PC-9 (cell line): ENCODE data around the gene BET1L. TPM values are rescaled to one million over a fixed set of nuclear protein-coding genes. Genes with fewer than 3 reads are reported as not detected.

Source experiments
- BruUV-seq: library from RNA; stranded (reverse); fragments of 400-500 nt; replicated peaks from 2 replicates; lab custom pipeline; 2021; lab: Mats Ljungman, UMichigan
- CTCF ChIA-PET: fragments of 300-600 bp; sonication (Branson Sonifier 250); formaldehyde crosslinking; loops from one replicate; lab custom pipeline; 2022; ENCODE audit warnings: antibody characterized with exemption; lab: Charles Lee
- POLR2A ChIA-PET: fragments of 300-600 bp; sonication (Branson Sonifier 250); formaldehyde crosslinking; loops from one replicate; lab custom pipeline; 2022; ENCODE audit warnings: antibody characterized with exemption; ENCODE audit not compliant: unreplicated experiment; lab: Charles Lee
- DNase-seq, 2 experiments: peaks; one replicate each; pipeline versions ENCODE4 v3.0.0 to v3.0.0-alpha.2; 2015 to 2022; ENCODE audit warnings: mixed read lengths in 1 of 2
- H2AFZ ChIP-seq: fragments of 200-600 bp; sonication (generic); 2 replicates; pipeline ENCODE4 v1.8.1; 2017; ENCODE audit warnings: antibody characterized with exemption
- H3F3A ChIP-seq: fragments of 200-600 bp; sonication (generic); 2 replicates; pipeline ENCODE4 v1.8.1; 2017; ENCODE audit warnings: antibody characterized with exemption, mild to moderate bottlenecking, low read depth; ENCODE audit not compliant: insufficient read depth
- H3K27ac ChIP-seq: fragments of 200-600 bp; sonication (generic); 2 replicates; pipeline ENCODE4 v1.6.1; 2016; ENCODE audit warnings: mixed run types
- H3K27me3 ChIP-seq: fragments of 200-600 bp; sonication (generic); 2 replicates; pipeline ENCODE4 v1.6.1; 2016; ENCODE audit warnings: low read depth, mixed run types; ENCODE audit not compliant: insufficient read depth
- H3K36me3 ChIP-seq: fragments of 200-600 bp; sonication (generic); 2 replicates; pipeline ENCODE4 v1.6.1; 2016; ENCODE audit warnings: low read depth, mixed run types
- H3K4me1 ChIP-seq: fragments of 200-600 bp; sonication (generic); replicated peaks from 2 replicates; pipeline ENCODE4 v1.6.1; 2016; ENCODE audit warnings: mixed run types; ENCODE audit not compliant: insufficient read depth
- H3K4me2 ChIP-seq: fragments of 200-600 bp; sonication (generic); 2 replicates; pipeline ENCODE4 v1.6.1; 2017; ENCODE audit warnings: mixed run types
- H3K4me3 ChIP-seq: fragments of 200-600 bp; sonication (generic); 2 replicates; pipeline ENCODE4 v1.6.1; 2016; ENCODE audit warnings: mixed run types
- H3K79me2 ChIP-seq: fragments of 200-600 bp; sonication (generic); 2 replicates; pipeline ENCODE4 v1.6.1; 2017; ENCODE audit warnings: low read depth, mixed run types
- H3K9me2 ChIP-seq: fragments of 200-600 bp; sonication (generic); 2 replicates; pipeline ENCODE4 v1.8.1; 2017; ENCODE audit warnings: mild to moderate bottlenecking; ENCODE audit not compliant: insufficient read depth
- H3K9me3 ChIP-seq: fragments of 200-600 bp; sonication (generic); 2 replicates; pipeline ENCODE4 v1.8.1; 2016; ENCODE audit warnings: low read depth; ENCODE audit not compliant: insufficient read depth
- H4K20me1 ChIP-seq: fragments of 200-600 bp; sonication (generic); 2 replicates; pipeline ENCODE4 v1.8.1; 2017; ENCODE audit not compliant: insufficient read depth
- CTCF ChIP-seq: fragments of 200-600 bp; sonication (generic); conservative IDR thresholded peaks from 2 replicates; pipeline ENCODE4 v1.6.1; 2017; ENCODE audit warnings: mixed run types, antibody characterized with exemption, mild to moderate bottlenecking, moderate library complexity
- EZH2 ChIP-seq: fragments of 200-600 bp; sonication (generic); IDR thresholded peaks from 2 replicates; pipeline ENCODE4 v1.8.0; 2017; ENCODE audit warnings: antibody characterized with exemption, low read depth
- intact Hi-C: fragments of 100-400 bp; cut with micrococcal nuclease; formaldehyde crosslinking; loops from one replicate; pipeline ENCODE4 v1.10.0; 2022; ENCODE audit not compliant: unreplicated experiment
- total RNA-seq: library from RNA; stranded (reverse); gene quantifications from 2 replicates; pipeline ENCODE4 v1.2.3, GENCODE V29; 2021

Gene BET1L
- total RNA-seq, 1 experiment from 2014 or later = 45.7 TPM

- H3K79me2 ChIP-seq = no peaks in the 10 kb centered on the region
- H3K9me2 ChIP-seq = no peaks in the 10 kb centered on the region
- BruUV-seq = no TSS peak
- H3K4me1 ChIP-seq = no peaks in the 10 kb centered on the region
- no peak overlapping the region for H3K4me3 ChIP-seq
- no peaks in the 10 kb centered on the region for H3K27me3 ChIP-seq
- no peaks in the 10 kb centered on the region for H3K36me3 ChIP-seq
- TF ChIP-seq EZH2 = no peak
- TF ChIP-seq CTCF = no peak
- DNase-seq = no peak
- ChIA-PET CTCF (no interaction called here), POLR2A (no interaction called here)
- intact Hi-C loops = no loop called here
- H3K4me2 ChIP-seq = no peak overlapping the region
- H4K20me1 ChIP-seq = no peaks in the 10 kb centered on the region
- no peak overlapping the region for H3K27ac ChIP-seq
- H3K9me3 ChIP-seq = no peaks in the 10 kb centered on the region
- H3F3A ChIP-seq = no peaks in the 10 kb centered on the region
- no peak overlapping the region for H2AFZ ChIP-seq
Measured at GRCh38 chr11:224424-224823, 17.2 kb upstream of the BET1L start.

GRCh38 chr11:223884-224283 lies 16.7 kb upstream of the BET1L start:
- H3K27ac ChIP-seq = no peak overlapping the region
- H2AFZ ChIP-seq = no peak overlapping the region
- no peak overlapping the region for H3K4me3 ChIP-seq
- H3K27me3 ChIP-seq = no peaks in the 10 kb centered on the region
- no peaks in the 10 kb centered on the region for H3K36me3 ChIP-seq
- no peak for DNase-seq
- ChIA-PET CTCF (no interaction called here), POLR2A (no interaction called here)
- no TSS peak for BruUV-seq
- no peaks in the 10 kb centered on the region for H3K79me2 ChIP-seq
- no peak for TF ChIP-seq CTCF
- no peak for TF ChIP-seq EZH2
- H3K9me3 ChIP-seq = no peaks in the 10 kb centered on the region
- H3K4me1 ChIP-seq = no peaks in the 10 kb centered on the region
- intact Hi-C loops = no loop called here
- H3K4me2 ChIP-seq = no peak overlapping the region
- no peaks in the 10 kb centered on the region for H3F3A ChIP-seq
- H4K20me1 ChIP-seq = no peaks in the 10 kb centered on the region
- H3K9me2 ChIP-seq = no peaks in the 10 kb centered on the region

GRCh38 chr11:223026-223789 lies 16.0 kb upstream of the BET1L start:
- no peaks in the 10 kb centered on the region for H3K27me3 ChIP-seq
- no peaks in the 10 kb centered on the region for H4K20me1 ChIP-seq
- no peak for DNase-seq
- BruUV-seq = no TSS peak
- ChIA-PET POLR2A (no interaction called here), CTCF (no interaction called here)
- no peak overlapping the region for H3K4me2 ChIP-seq
- H3K27ac ChIP-seq = no peak overlapping the region
- H3K4me1 ChIP-seq = no peaks in the 10 kb centered on the region
- no peaks in the 10 kb centered on the region for H3K9me3 ChIP-seq
- no peaks in the 10 kb centered on the region for H3K9me2 ChIP-seq
- no peak for TF ChIP-seq EZH2
- no peak for TF ChIP-seq CTCF
- H2AFZ ChIP-seq = no peak overlapping the region
- no peaks in the 10 kb centered on the region for H3F3A ChIP-seq
- H3K79me2 ChIP-seq = no peaks in the 10 kb centered on the region
- no peaks in the 10 kb centered on the region for H3K36me3 ChIP-seq
- intact Hi-C loops = no loop called here
- H3K4me3 ChIP-seq = no peak overlapping the region
